GM12878 (cell line): ENCODE data around the gene SYT1. TPM values are rescaled to one million over a fixed set of nuclear protein-coding genes. Genes with fewer than 3 reads are reported as not detected.

ENCODE experiments used
- ATAC-seq: fragments of 200-7000 bp; cut with Tn5 transposase; 3 replicates; pipeline ENCODE4 v1.9.1; 2020; ENCODE audit warnings: mild to moderate bottlenecking, moderate library complexity
- BruUV-seq: library from RNA; stranded (reverse); fragments of 400-500 nt; replicated peaks from 2 replicates; lab custom pipeline; 2021; lab: Mats Ljungman, UMichigan
- CTCF ChIA-PET: fragments of 300-600 bp; sonication (Branson Sonifier 250); formaldehyde crosslinking; extraction: SDS; loops from one replicate; lab custom pipeline; 2021; ENCODE audit warnings: inconsistent platforms; lab: Yijun Ruan, JAX
- POLR2A ChIA-PET: fragments of 350-600 bp; formaldehyde crosslinking; extraction: SDS; loops from one replicate; lab custom pipeline; 2021; ENCODE audit warnings: inconsistent platforms; lab: Charles Lee
- RAD21 ChIA-PET: fragments of 300-600 bp; sonication (Branson Sonifier 250); formaldehyde crosslinking; loops from one replicate; lab custom pipeline; 2023; ENCODE audit warnings: antibody characterized with exemption; ENCODE audit not compliant: unreplicated experiment; lab: Charles Lee
- SMC1A ChIA-PET: fragments of 300-600 bp; sonication (Branson Sonifier 250); formaldehyde crosslinking; loops from one replicate; lab custom pipeline; 2023; ENCODE audit not compliant: unreplicated experiment, uncharacterized antibody; lab: Charles Lee
- DNase-seq: peaks from one replicate; pipeline ENCODE4 v3.0.0-alpha.2; 2011; ENCODE audit warnings: low read depth, low spot score
- FAIRE-seq: peaks from 3 replicates; lab custom pipeline; 2011; peaks lifted over from hg19 to GRCh38; lab: Jason Lieb, UNC
- H2AFZ ChIP-seq: 2 replicates; pipeline ENCODE4 v1.6.0; 2011; ENCODE audit warnings: low read depth, low read length, control low read depth; ENCODE audit not compliant: control insufficient read depth
- H3K27ac ChIP-seq: 2 replicates; pipeline ENCODE4 v1.5.1; 2011; ENCODE audit warnings: control low read depth; ENCODE audit not compliant: control insufficient read depth, insufficient read depth
- H3K27me3 ChIP-seq, 2 experiments: replicated peaks in 1 of 2; 2 replicates each; pipeline versions ENCODE4 v1.6.0 to v1.6.1; 2011; ENCODE audit warnings: low read length in 1 of 2; ENCODE audit not compliant: control insufficient read depth in 2 of 2, insufficient read depth in 2 of 2
- H3K36me3 ChIP-seq, 2 experiments: 2 replicates each; pipeline ENCODE4 v1.5.1; 2011; ENCODE audit warnings: low read length in 1 of 2; ENCODE audit not compliant: control insufficient read depth in 2 of 2, insufficient read depth in 2 of 2
- H3K4me1 ChIP-seq: 2 replicates; pipeline ENCODE4 v1.6.1; 2011; ENCODE audit warnings: mild to moderate bottlenecking, low read length, moderate library complexity, mixed read lengths; ENCODE audit not compliant: control insufficient read depth, insufficient read depth
- H3K4me2 ChIP-seq: 2 replicates; pipeline ENCODE4 v1.6.0; 2011; ENCODE audit warnings: control low read depth; ENCODE audit not compliant: control insufficient read depth, insufficient read depth
- H3K4me3 ChIP-seq: fragments of 200-600 bp; sonication (generic); 2 replicates; pipeline ENCODE4 v1.5.1; 2016
- H3K79me2 ChIP-seq: 2 replicates; pipeline ENCODE4 v1.6.0; 2011; ENCODE audit warnings: low read length; ENCODE audit not compliant: control insufficient read depth, insufficient read depth
- H3K9ac ChIP-seq: 2 replicates; pipeline ENCODE4 v1.8.0; 2011; ENCODE audit warnings: low read length, control low read depth, mixed read lengths; ENCODE audit not compliant: control insufficient read depth, insufficient read depth
- H3K9me3 ChIP-seq: replicated peaks from 3 replicates; pipeline ENCODE4 v1.5.1; 2011; ENCODE audit warnings: mild to moderate bottlenecking, low read length; ENCODE audit not compliant: control insufficient read depth, insufficient read depth
- H4K20me1 ChIP-seq: 2 replicates; pipeline ENCODE4 v1.6.0; 2011; ENCODE audit not compliant: control insufficient read depth, insufficient read depth
- EP300 ChIP-seq, 2 experiments: fragments of 150-350 bp in 1 of 2; IDR thresholded peaks; 2 replicates each; pipeline ENCODE4 v1.6.1; 2011 to 2012; ENCODE audit warnings: low read depth in 2 of 2, low read length in 2 of 2, borderline replicate concordance in 1 of 2, improper control_type of control experiment in 1 of 2, inconsistent platforms in 1 of 2; ENCODE audit not compliant: control insufficient read depth in 1 of 2
- ESRRA ChIP-seq: IDR thresholded peaks from 2 replicates; pipeline ENCODE4 v1.6.1; 2012; ENCODE audit warnings: mild to moderate bottlenecking, low read length, improper control_type of control experiment
- FOXM1 ChIP-seq: IDR thresholded peaks from 2 replicates; pipeline ENCODE4 v1.6.1; 2012; ENCODE audit warnings: low read depth, mild to moderate bottlenecking, inconsistent platforms, low read length, moderate library complexity
- HDAC2 ChIP-seq: fragments of 200-600 bp; sonication (generic); IDR thresholded peaks from 2 replicates; pipeline ENCODE4 v1.6.1; 2017
- MTA2 ChIP-seq: fragments of 450-650 bp; IDR thresholded peaks from 2 replicates; pipeline ENCODE4 v1.6.1; 2016; ENCODE audit warnings: low read depth, mild to moderate bottlenecking, moderate library complexity
- PAX8 ChIP-seq: fragments of 450-650 bp; IDR thresholded peaks from 2 replicates; pipeline ENCODE4 v1.6.1; 2017; ENCODE audit warnings: mild to moderate bottlenecking, moderate library complexity
- POLR2A ChIP-seq: IDR thresholded peaks from 2 replicates; pipeline ENCODE4 v1.6.1; 2011; ENCODE audit warnings: low read depth, mild to moderate bottlenecking, low read length
- RAD51 ChIP-seq: fragments of 450-650 bp; IDR thresholded peaks from 2 replicates; pipeline ENCODE4 v1.6.1; 2016; ENCODE audit warnings: moderate library complexity, mild to moderate bottlenecking, inconsistent platforms
- RB1 ChIP-seq: fragments of 450-650 bp; formaldehyde crosslinking; IDR thresholded peaks from 2 replicates; pipeline ENCODE4 v1.6.1; 2017; ENCODE audit warnings: mild to moderate bottlenecking, borderline replicate concordance
- RUNX3 ChIP-seq: IDR thresholded peaks from 2 replicates; pipeline ENCODE4 v1.6.1; 2012; ENCODE audit warnings: low read length, inconsistent platforms
- SIN3A ChIP-seq: IDR thresholded peaks from 2 replicates; pipeline ENCODE4 v1.6.1; 2012; ENCODE audit warnings: low read depth, low read length, improper control_type of control experiment
- SMAD1 ChIP-seq: fragments of 450-650 bp; IDR thresholded peaks from 2 replicates; pipeline ENCODE4 v1.6.1; 2018; ENCODE audit warnings: mild to moderate bottlenecking, low read depth; ENCODE audit not compliant: partially characterized antibody
- SMARCA5 ChIP-seq: fragments of 450-650 bp; IDR thresholded peaks from 2 replicates; pipeline ENCODE4 v1.6.1; 2017; ENCODE audit warnings: mild to moderate bottlenecking
- SMC3 ChIP-seq: IDR thresholded peaks from 2 replicates; pipeline ENCODE4 v1.6.1; 2011; ENCODE audit warnings: low read length, improper control_type of control experiment, borderline replicate concordance
- SUPT20H ChIP-seq: IDR thresholded peaks from 2 replicates; pipeline ENCODE4 v1.6.1; 2011; ENCODE audit warnings: low read depth, mild to moderate bottlenecking, low read length, moderate library complexity, borderline replicate concordance; ENCODE audit not compliant: control insufficient read depth
- TCF12 ChIP-seq: IDR thresholded peaks from 2 replicates; pipeline ENCODE4 v1.6.1; 2011; ENCODE audit warnings: low read depth, mild to moderate bottlenecking, low read length
- TCF3 ChIP-seq: IDR thresholded peaks from 2 replicates; pipeline ENCODE4 v1.6.1; 2012; ENCODE audit warnings: low read depth, mild to moderate bottlenecking, low read length, borderline replicate concordance; ENCODE audit not compliant: insufficient read depth
- WRNIP1 ChIP-seq: IDR thresholded peaks from 2 replicates; pipeline ENCODE4 v1.6.1; 2011; ENCODE audit warnings: low read depth, low read length, improper control_type of control experiment, borderline replicate concordance
- WGBS: methylation state at CpG from one replicate; pipeline ENCODE4 v1.1.6; 2016; ENCODE audit warnings: low lambda C conversion rate; ENCODE audit not compliant: insufficient replicate concordance, insufficient coverage; ENCODE audit errors: missing lambda C conversion rate; 5-methylcytosine and 5-hydroxymethylcytosine counted together
- in situ Hi-C: fragments of 300-500 bp; cut with MboI; formaldehyde crosslinking; loops from 9 replicates; pipeline ENCODE4 v1.14.3; 2018; ENCODE audit warnings: mixed read lengths
- intact Hi-C: fragments of 100-400 bp; cut with micrococcal nuclease; formaldehyde crosslinking; loops from one replicate; pipeline ENCODE4 v1.14.2; 2022; ENCODE audit not compliant: unreplicated experiment
- polyA plus RNA-seq, 11 experiments: library from polyadenylated mRNA; depleted of rRNA in 4 of 11; unstranded in 6 of 11; stranded (reverse) in 5 of 11; fragments of >200 nt; fragmentation: Nextera tagmentation in 4 of 11; fragmentation: Illumina TruSeq in 1 of 11; extraction: Ambion mirVana in 4 of 11; extraction: Trizol in 1 of 11; gene quantifications; 1 replicate in 1 of 11; 2 replicates in 10 of 11; pipeline versions ENCODE4 v1.2.1 to v1.2.3, GENCODE V29; 2011 to 2016; ENCODE audit warnings: inconsistent platforms in 2 of 11, missing spikeins in 2 of 11, low read depth in 1 of 11
- total RNA-seq, 4 experiments: library from RNA; depleted of rRNA in 3 of 4; stranded (reverse); fragments of >200 nt in 3 of 4; fragmentation: Illumina TruSeq in 1 of 4; extraction: Trizol in 1 of 4; gene quantifications; 2 replicates each; pipeline versions ENCODE4 v1.2.1 to v1.2.3, GENCODE V29; 2013 to 2021
- TF ChIP-seq, protein P1 (sequence below): fragments of 450-650 bp; formaldehyde crosslinking; IDR thresholded peaks from 2 replicates; pipeline ENCODE4 v1.5.0; 2022; ENCODE audit warnings: mild to moderate bottlenecking, missing genetic modification characterization
- TF ChIP-seq, protein P2 (sequence below): IDR thresholded peaks from 2 replicates; pipeline ENCODE4 v1.6.1; 2012; ENCODE audit warnings: low read depth, low read length, improper control_type of control experiment

SYT1 gene
- total and polyA plus RNA-seq, 10 of the 15 experiments (the other 5 are each of a cell fraction or from before 2014, with no cell fraction given), result 0.10 to 0.28 TPM; not detected in 8

DNA sequence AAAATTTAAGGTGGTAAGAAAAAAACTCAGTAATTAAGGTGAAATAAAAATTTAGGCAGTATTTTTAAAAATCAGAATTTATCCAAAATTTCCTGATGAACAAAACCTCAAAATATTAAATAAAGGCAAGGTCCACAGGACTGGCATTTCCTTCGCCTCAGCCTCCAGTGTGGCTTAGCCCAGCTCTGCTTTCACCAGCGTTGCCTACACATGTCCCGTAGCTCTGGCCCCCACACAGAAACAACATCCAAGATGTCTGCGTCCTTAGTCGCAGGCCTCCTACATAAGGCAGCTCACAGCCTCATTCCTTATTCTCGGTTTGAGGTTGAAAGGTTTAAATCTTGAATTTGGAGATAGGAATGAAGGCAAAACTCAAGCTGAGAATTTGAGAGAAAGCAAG, 274.3 kb downstream of the SYT1 start:
- no peak overlapping the region for H3K4me3 ChIP-seq
- DNase-seq (no peak), ATAC-seq (no peak), FAIRE-seq (no peak)
- in situ Hi-C loops, result no loop called here
- TF ChIP-seq HDAC2 (no peak), PAX8 (no peak), ESRRA (no peak), RAD51 (no peak), RB1 (no peak), RUNX3 (no peak), SMC3 (no peak), SMAD1 (no peak), SIN3A (no peak), SUPT20H (no peak), FOXM1 (no peak), EP300 (IDR thresholded peaks at IDR 0.05; ENCODE audit: borderline replicate concordance in 1 of 2, control insufficient read depth in 1 of 2, low read depth in 2 of 2, low read length in 2 of 2) (no peak), TCF3 (no peak), TCF12 (no peak), MTA2 (no peak), SMARCA5 (no peak), WRNIP1 (no peak), POLR2A (no peak)
- TF ChIP-seq, protein P1, sequence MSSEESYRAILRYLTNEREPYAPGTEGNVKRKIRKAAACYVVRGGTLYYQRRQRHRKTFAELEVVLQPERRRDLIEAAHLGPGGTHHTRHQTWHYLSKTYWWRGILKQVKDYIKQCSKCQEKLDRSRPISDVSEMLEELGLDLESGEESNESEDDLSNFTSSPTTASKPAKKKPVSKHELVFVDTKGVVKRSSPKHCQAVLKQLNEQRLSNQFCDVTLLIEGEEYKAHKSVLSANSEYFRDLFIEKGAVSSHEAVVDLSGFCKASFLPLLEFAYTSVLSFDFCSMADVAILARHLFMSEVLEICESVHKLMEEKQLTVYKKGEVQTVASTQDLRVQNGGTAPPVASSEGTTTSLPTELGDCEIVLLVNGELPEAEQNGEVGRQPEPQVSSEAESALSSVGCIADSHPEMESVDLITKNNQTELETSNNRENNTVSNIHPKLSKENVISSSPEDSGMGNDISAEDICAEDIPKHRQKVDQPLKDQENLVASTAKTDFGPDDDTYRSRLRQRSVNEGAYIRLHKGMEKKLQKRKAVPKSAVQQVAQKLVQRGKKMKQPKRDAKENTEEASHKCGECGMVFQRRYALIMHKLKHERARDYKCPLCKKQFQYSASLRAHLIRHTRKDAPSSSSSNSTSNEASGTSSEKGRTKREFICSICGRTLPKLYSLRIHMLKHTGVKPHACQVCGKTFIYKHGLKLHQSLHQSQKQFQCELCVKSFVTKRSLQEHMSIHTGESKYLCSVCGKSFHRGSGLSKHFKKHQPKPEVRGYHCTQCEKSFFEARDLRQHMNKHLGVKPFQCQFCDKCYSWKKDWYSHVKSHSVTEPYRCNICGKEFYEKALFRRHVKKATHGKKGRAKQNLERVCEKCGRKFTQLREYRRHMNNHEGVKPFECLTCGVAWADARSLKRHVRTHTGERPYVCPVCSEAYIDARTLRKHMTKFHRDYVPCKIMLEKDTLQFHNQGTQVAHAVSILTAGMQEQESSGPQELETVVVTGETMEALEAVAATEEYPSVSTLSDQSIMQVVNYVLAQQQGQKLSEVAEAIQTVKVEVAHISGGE (CRISPR knock-in tag), result no peak
- TF ChIP-seq, protein P2, sequence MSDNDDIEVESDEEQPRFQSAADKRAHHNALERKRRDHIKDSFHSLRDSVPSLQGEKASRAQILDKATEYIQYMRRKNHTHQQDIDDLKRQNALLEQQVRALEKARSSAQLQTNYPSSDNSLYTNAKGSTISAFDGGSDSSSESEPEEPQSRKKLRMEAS, result no peak
- H3K36me3 ChIP-seq, result no peaks in the 10 kb centered on the region
- H3K4me2 ChIP-seq, result no peak overlapping the region
- ChIA-PET CTCF (interaction anchor here (1.0 kb wide), 1 partner anchor 9 kb away, joined by 3 read pairs; no protein-coding TSS in a partner anchor), RAD21 (no interaction called here), SMC1A (no interaction called here), POLR2A (no interaction called here)
- H3K27me3 ChIP-seq, result no peaks in the 10 kb centered on the region
- no peaks in the 10 kb centered on the region for H3K4me1 ChIP-seq
- WGBS, result 34% methylated on average over 6 of the region's 6 CpGs
- no peaks in the 10 kb centered on the region for H3K79me2 ChIP-seq
- no peaks in the 10 kb centered on the region for H3K9me3 ChIP-seq
- intact Hi-C loops, result no loop called here
- BruUV-seq, result no TSS peak
- H2AFZ ChIP-seq, result no peak overlapping the region
- H3K9ac ChIP-seq, result no peak overlapping the region
- H3K27ac ChIP-seq, result no peak overlapping the region
- no peaks in the 10 kb centered on the region for H4K20me1 ChIP-seq
